K562 (cell line): ENCODE data around the gene BAK1. TPM values are rescaled to one million over a fixed set of nuclear protein-coding genes. Genes with fewer than 3 reads are reported as not detected.
"Not testable (repeated sequence)": the region's sequence is repeated elsewhere in the genome, so short reads cannot be mapped to it uniquely, and the experiment has no call there.

Source experiments
- ATAC-seq: fragments of 200-7000 bp; cut with Tn5 transposase; 3 replicates; pipeline ENCODE4 v1.9.1; 2020; ENCODE audit warnings: moderate library complexity
- BruUV-seq: library from RNA; stranded (reverse); fragments of 400-500 nt; replicated peaks from 2 replicates; lab custom pipeline; 2021; lab: Mats Ljungman, UMichigan
- CTCF ChIA-PET: fragments of 300-600 bp; formaldehyde crosslinking; extraction: SDS; loops from one replicate; lab custom pipeline; 2021; ENCODE audit warnings: low intra/inter-chr PET ratio; lab: Yijun Ruan, JAX
- POLR2A ChIA-PET: fragments of 300-600, 350-650 bp; sonication (Branson Sonifier 250); formaldehyde crosslinking; extraction: SDS; loops from one replicate; lab custom pipeline; 2021; ENCODE audit warnings: antibody characterized with exemption, inconsistent platforms; lab: Yijun Ruan, JAX
- DNase-seq, 4 experiments: peaks; one replicate each; pipeline versions ENCODE4 v3.0.0 to v3.0.0-alpha.2; 2011 to 2018; ENCODE audit warnings: low spot score in 3 of 4, mixed read lengths in 3 of 4; ENCODE audit errors: extremely low read depth in 1 of 4
- FAIRE-seq: peaks from 2 replicates; lab custom pipeline; 2011; peaks lifted over from hg19 to GRCh38; lab: Jason Lieb, UNC
- H2AFZ ChIP-seq: 2 replicates; pipeline ENCODE4 v1.6.0; 2011; ENCODE audit warnings: low read depth, low read length, control low read depth, inconsistent platforms
- H3K27ac ChIP-seq: fragments of 200-600 bp; 3 replicates; pipeline ENCODE4 v1.8.0; 2011; ENCODE audit warnings: low read depth, mild to moderate bottlenecking, control low read depth, inconsistent platforms, low read length, moderate library complexity, mixed read lengths; ENCODE audit errors: extremely low read depth
- H3K27me3 ChIP-seq, 2 experiments: fragments of 300-600 bp in 1 of 2; 2 replicates in 1 of 2; 3 replicates in 1 of 2; pipeline versions ENCODE4 v1.6.0 to v1.8.0; 2011; ENCODE audit warnings: inconsistent platforms in 2 of 2, low read length in 2 of 2, mild to moderate bottlenecking in 1 of 2, mixed read lengths in 1 of 2, moderate library complexity in 1 of 2; ENCODE audit not compliant: control insufficient read depth in 2 of 2, insufficient read depth in 2 of 2
- H3K36me3 ChIP-seq: fragments of 300-600 bp; 3 replicates; pipeline ENCODE4 v1.8.0; 2011; ENCODE audit warnings: mild to moderate bottlenecking, low read length, inconsistent platforms; ENCODE audit not compliant: control insufficient read depth, insufficient read depth
- H3K4me1 ChIP-seq, 2 experiments: fragments of 200-600 bp in 1 of 2; replicated peaks in 1 of 2; 2 replicates in 1 of 2; 3 replicates in 1 of 2; pipeline versions ENCODE4 v1.5.1 to v1.8.0; 2011; ENCODE audit warnings: inconsistent platforms in 2 of 2, low read length in 2 of 2, mild to moderate bottlenecking in 1 of 2, mixed read lengths in 1 of 2, moderate library complexity in 1 of 2; ENCODE audit not compliant: control insufficient read depth in 2 of 2, insufficient read depth in 2 of 2
- H3K4me2 ChIP-seq: 2 replicates; pipeline ENCODE4 v1.6.1; 2011; ENCODE audit warnings: low read length, control low read depth, inconsistent platforms, mixed read lengths; ENCODE audit not compliant: insufficient read depth
- H3K4me3 ChIP-seq: fragments of 200-600 bp; sonication (generic), shearing (Covaris generic); 2 replicates; pipeline ENCODE4 v1.5.1; 2016; ENCODE audit warnings: control low read depth, inconsistent platforms
- H3K79me2 ChIP-seq: fragments of 200-600 bp; 3 replicates; pipeline ENCODE4 v1.8.0; 2011; ENCODE audit warnings: low read length, inconsistent platforms; ENCODE audit not compliant: control insufficient read depth, insufficient read depth
- H3K9ac ChIP-seq, 2 experiments: 2 replicates each; pipeline versions ENCODE4 v1.6.0 to v1.6.1; 2011; ENCODE audit warnings: low read depth in 2 of 2, low read length in 2 of 2, control low read depth in 1 of 2, inconsistent platforms in 1 of 2, mild to moderate bottlenecking in 1 of 2, mixed read lengths in 1 of 2; ENCODE audit not compliant: insufficient read depth in 1 of 2
- H3K9me1 ChIP-seq: one replicate; pipeline ENCODE4 v1.6.0; 2011; ENCODE audit warnings: inconsistent platforms, mild to moderate bottlenecking, low read length, moderate library complexity; ENCODE audit not compliant: control insufficient read depth, insufficient read depth
- H3K9me3 ChIP-seq: replicated peaks from 2 replicates; pipeline ENCODE4 v1.5.1; 2011; ENCODE audit warnings: low read depth, low read length, inconsistent platforms; ENCODE audit not compliant: control insufficient read depth, insufficient read depth
- H4K20me1 ChIP-seq: replicated peaks from 2 replicates; pipeline ENCODE4 v1.6.1; 2011; ENCODE audit warnings: low read length, inconsistent platforms, mixed read lengths; ENCODE audit not compliant: control insufficient read depth, insufficient read depth
- CXXC5 ChIP-seq: fragments of 250-450 bp; sonication (Bioruptor Pico); IDR thresholded peaks from 2 replicates; pipeline ENCODE4 v1.8.0; 2022; ENCODE audit warnings: inconsistent platforms, mild to moderate bottlenecking, moderate library complexity
- RFX5 ChIP-seq: IDR thresholded peaks from 2 replicates; pipeline ENCODE4 v1.6.1; 2011; ENCODE audit warnings: low read depth, mild to moderate bottlenecking, improper control_type of control experiment, low read length
- TARDBP ChIP-seq: fragments of 450-650 bp; IDR thresholded peaks from 2 replicates; pipeline ENCODE4 v1.6.1; 2016
- WGBS: fragments of 100-300 bp; shearing (Covaris generic); methylation state at CpG from one replicate; pipeline ENCODE4 v1.1.6; 2016; ENCODE audit warnings: low coverage, mixed read lengths; ENCODE audit not compliant: insufficient coverage; ENCODE audit errors: missing lambda C conversion rate; 5-methylcytosine and 5-hydroxymethylcytosine counted together
- in situ Hi-C: fragments of 300-500 bp; cut with MboI; formaldehyde crosslinking; loops from 4 replicates; pipeline ENCODE4 v1.15.0; 2018; ENCODE audit warnings: inconsistent platforms, mixed read lengths
- intact Hi-C: fragments of 100-400 bp; cut with micrococcal nuclease; formaldehyde crosslinking; loops from 2 replicates; pipeline ENCODE4 v1.14.2; 2022
- polyA plus RNA-seq, 8 experiments: library from polyadenylated mRNA; depleted of rRNA in 4 of 8; stranded (reverse) in 5 of 8; unstranded in 3 of 8; fragments of >200 nt; fragmentation: Nextera tagmentation in 2 of 8; fragmentation: Illumina TruSeq in 1 of 8; extraction: Ambion mirVana in 2 of 8; extraction: Trizol in 1 of 8; gene quantifications; 2 replicates each; pipeline versions ENCODE4 v1.2.1 to v1.2.3, GENCODE V29; 2011 to 2014; ENCODE audit warnings: inconsistent platforms in 1 of 8, missing spikeins in 1 of 8
- total RNA-seq, 7 experiments: library from RNA; depleted of rRNA in 6 of 7; stranded (reverse); fragments of >200 nt in 6 of 7; fragmentation: Illumina TruSeq in 2 of 7; extraction: Trizol in 2 of 7; gene quantifications; 2 replicates each; pipeline versions ENCODE4 v1.2.1 to v1.2.3, GENCODE V29; 2011 to 2021; ENCODE audit warnings: low replicate concordance in 1 of 7

BAK1 gene
- total and polyA plus RNA-seq, 9 of the 15 experiments (the other 6 are each of a cell fraction or from before 2014, with no cell fraction given), result 5.4 to 30.7 (median 18.9) TPM

DNA sequence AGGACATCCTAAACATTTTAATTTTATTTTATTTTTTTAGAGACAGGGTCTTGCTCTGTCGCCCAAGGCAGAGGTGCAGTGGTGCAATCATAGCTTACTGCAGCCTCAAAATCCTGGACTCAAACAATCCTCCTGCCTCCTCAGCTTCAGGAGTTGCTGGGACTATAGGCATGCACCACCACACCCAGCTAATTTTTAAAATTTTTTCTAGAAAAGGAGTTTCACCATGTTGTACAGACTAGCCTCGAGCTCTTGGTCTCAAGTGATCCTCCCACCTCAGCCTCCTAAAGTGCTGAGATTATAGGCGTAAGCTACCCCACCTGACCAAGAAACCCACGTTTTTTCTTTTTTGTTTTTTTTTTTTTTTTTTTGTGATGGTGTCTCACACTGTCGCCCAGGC is 33.3 kb downstream of the BAK1 start:
- Histone ChIP-seq H3K9ac (no peak overlapping the region), H3K27me3 (no peaks in the 10 kb centered on the region), H3K9me1 (no peaks in the 10 kb centered on the region), H3K79me2 (no peaks in the 10 kb centered on the region), H3K4me3 (no peak overlapping the region), H3K36me3 (no peaks in the 10 kb centered on the region), H3K4me1 (peaks cover 4 to 8% of the 10 kb centered on the region in 2 experiments; a peak in 3 of 5 replicates), H4K20me1 (no peaks in the 10 kb centered on the region), H3K27ac (no peak overlapping the region), H3K4me2 (no peak overlapping the region), H3K9me3 (no peaks in the 10 kb centered on the region), H2AFZ (peak overlapping the region; percentile 78)
- 67% methylated on average over 5 of the region's 5 CpGs for WGBS
- ATAC-seq (no peak), DNase-seq (no peak), FAIRE-seq (no peak)
- TF ChIP-seq RFX5 (no peak), CXXC5 (CRISPR knock-in tag) (0 out of 2 replicates have a peak, but pooled peaks have one; percentile 9)
- intact Hi-C loops, result no loop called here
- no TSS peak for BruUV-seq
- ChIA-PET CTCF (no interaction called here), POLR2A (interaction anchor here (0.9 to 1.0 kb wide), 2 partner anchors 38 to 270 kb away, joined by 3 to 4 read pairs; partner anchors contain the start of gene B3GALT4)
- in situ Hi-C loops, result no loop called here

GRCh38 chr6:33545292-33545691 is 34.8 kb downstream of the BAK1 start:
- H3K9ac ChIP-seq, CTCF ChIA-PET, FAIRE-seq, intact Hi-C loops, H3K9me1 ChIP-seq, H3K27ac ChIP-seq, H2AFZ ChIP-seq, BruUV-seq, H3K79me2 ChIP-seq, H3K27me3 ChIP-seq, H3K9me3 ChIP-seq, H4K20me1 ChIP-seq, H3K4me3 ChIP-seq, DNase-seq, in situ Hi-C loops, H3K4me2 ChIP-seq, ATAC-seq, H3K36me3 ChIP-seq, H3K4me1 ChIP-seq: not testable (repeated sequence)
- 73% methylated on average over 11 of the region's 11 CpGs for WGBS
- TF ChIP-seq TARDBP, result 0 out of 2 replicates have a peak, but pooled peaks have one; percentile 11
- POLR2A ChIA-PET, result interaction anchor here (0.7 to 0.9 kb wide), 2 partner anchors 7 to 9 kb away, joined by 3 to 4 read pairs; no protein-coding TSS in a partner anchor
